Measurements from ENCODE around the gene CD81. TPM values are rescaled to one million over a fixed set of nuclear protein-coding genes. Genes with fewer than 3 reads are reported as not detected.

Gene CD81
- total and polyA plus RNA-seq, 2 experiments from 2014 or later: 88.6 to 290 TPM

DNA sequence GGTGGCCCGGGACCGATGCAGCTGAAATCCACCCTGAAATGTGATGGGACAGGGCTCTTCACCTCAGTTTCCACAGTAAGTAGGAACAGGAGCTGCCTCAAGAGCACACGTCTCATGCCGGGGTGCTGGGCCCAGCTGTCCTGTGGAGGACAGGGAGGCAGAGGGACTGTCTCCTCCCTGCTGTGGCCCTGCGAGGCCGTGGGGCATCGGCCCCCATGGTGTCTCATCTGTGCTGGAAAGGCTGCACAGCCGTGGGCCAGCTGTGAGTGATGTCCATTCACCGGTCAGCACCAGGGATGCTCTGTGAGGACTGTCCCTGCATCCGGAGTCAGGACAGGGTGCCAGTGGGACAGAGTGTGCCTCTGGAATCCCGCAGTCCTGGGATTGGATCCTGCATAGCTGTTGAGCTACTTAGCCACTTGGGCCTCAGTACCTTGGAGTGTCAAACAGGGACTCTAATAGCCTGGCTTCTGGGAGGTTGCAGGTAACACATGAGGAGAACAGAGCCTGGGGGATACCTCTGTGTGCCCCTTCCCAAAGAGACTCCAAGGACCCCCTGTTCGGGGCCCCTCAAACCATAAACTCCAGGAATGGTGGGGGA lies 50.7 kb downstream of the CD81 start:
- no peak overlapping the region for H2AFZ ChIP-seq

More for the DNA sequence above, 50.7 kb downstream of the CD81 start:
- Histone ChIP-seq H3K79me2 (replicated peaks; ENCODE audit: insufficient read depth) (no peaks in the 10 kb centered on the region), H3F3A (replicated peaks; ENCODE audit: low read depth) (no peaks in the 10 kb centered on the region), H3K27me3 (ENCODE audit: insufficient read depth) (no peaks in the 10 kb centered on the region), H3K9me2 (ENCODE audit: insufficient read depth) (0 out of 2 replicates have a peak, but pooled peaks cover 5% of the 10 kb centered on the region), H3K4me3 (no peak overlapping the region), H3K27ac (ENCODE audit: low read depth) (no peak overlapping the region), H3K4me1 (ENCODE audit: insufficient read depth) (no peaks in the 10 kb centered on the region), H4K20me1 (replicated peaks; ENCODE audit: insufficient read depth) (no peaks in the 10 kb centered on the region), H3K4me2 (no peak overlapping the region), H3K36me3 (ENCODE audit: insufficient read depth) (no peaks in the 10 kb centered on the region)
- ATAC-seq: peak; percentile 30; the same call in 2 of the 3 replicates
- H3K27ac Mint-ChIP-seq: no peak overlapping the region
- no peaks in the 10 kb centered on the region for H3K4me1 Mint-ChIP-seq
- no peak for DNase-seq (ENCODE audit: low spot score)
- H3K36me3 Mint-ChIP-seq (ENCODE audit: low read depth): no peaks in the 10 kb centered on the region
- no peak for TF ChIP-seq EZH2 (IDR thresholded peaks at IDR 0.05; ENCODE audit: low read depth, unreplicated experiment)
- TF ChIP-seq, protein P1, sequence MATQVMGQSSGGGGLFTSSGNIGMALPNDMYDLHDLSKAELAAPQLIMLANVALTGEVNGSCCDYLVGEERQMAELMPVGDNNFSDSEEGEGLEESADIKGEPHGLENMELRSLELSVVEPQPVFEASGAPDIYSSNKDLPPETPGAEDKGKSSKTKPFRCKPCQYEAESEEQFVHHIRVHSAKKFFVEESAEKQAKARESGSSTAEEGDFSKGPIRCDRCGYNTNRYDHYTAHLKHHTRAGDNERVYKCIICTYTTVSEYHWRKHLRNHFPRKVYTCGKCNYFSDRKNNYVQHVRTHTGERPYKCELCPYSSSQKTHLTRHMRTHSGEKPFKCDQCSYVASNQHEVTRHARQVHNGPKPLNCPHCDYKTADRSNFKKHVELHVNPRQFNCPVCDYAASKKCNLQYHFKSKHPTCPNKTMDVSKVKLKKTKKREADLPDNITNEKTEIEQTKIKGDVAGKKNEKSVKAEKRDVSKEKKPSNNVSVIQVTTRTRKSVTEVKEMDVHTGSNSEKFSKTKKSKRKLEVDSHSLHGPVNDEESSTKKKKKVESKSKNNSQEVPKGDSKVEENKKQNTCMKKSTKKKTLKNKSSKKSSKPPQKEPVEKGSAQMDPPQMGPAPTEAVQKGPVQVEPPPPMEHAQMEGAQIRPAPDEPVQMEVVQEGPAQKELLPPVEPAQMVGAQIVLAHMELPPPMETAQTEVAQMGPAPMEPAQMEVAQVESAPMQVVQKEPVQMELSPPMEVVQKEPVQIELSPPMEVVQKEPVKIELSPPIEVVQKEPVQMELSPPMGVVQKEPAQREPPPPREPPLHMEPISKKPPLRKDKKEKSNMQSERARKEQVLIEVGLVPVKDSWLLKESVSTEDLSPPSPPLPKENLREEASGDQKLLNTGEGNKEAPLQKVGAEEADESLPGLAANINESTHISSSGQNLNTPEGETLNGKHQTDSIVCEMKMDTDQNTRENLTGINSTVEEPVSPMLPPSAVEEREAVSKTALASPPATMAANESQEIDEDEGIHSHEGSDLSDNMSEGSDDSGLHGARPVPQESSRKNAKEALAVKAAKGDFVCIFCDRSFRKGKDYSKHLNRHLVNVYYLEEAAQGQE (IDR thresholded peaks at IDR 0.05; ENCODE audit: unreplicated experiment): no peak
- TF ChIP-seq STAT1 (IDR thresholded peaks at IDR 0.05; ENCODE audit: unreplicated experiment): no peak
- TF ChIP-seq, protein P2, sequence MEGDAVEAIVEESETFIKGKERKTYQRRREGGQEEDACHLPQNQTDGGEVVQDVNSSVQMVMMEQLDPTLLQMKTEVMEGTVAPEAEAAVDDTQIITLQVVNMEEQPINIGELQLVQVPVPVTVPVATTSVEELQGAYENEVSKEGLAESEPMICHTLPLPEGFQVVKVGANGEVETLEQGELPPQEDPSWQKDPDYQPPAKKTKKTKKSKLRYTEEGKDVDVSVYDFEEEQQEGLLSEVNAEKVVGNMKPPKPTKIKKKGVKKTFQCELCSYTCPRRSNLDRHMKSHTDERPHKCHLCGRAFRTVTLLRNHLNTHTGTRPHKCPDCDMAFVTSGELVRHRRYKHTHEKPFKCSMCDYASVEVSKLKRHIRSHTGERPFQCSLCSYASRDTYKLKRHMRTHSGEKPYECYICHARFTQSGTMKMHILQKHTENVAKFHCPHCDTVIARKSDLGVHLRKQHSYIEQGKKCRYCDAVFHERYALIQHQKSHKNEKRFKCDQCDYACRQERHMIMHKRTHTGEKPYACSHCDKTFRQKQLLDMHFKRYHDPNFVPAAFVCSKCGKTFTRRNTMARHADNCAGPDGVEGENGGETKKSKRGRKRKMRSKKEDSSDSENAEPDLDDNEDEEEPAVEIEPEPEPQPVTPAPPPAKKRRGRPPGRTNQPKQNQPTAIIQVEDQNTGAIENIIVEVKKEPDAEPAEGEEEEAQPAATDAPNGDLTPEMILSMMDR (conservative IDR thresholded peaks at IDR 0.05; ENCODE audit: low read depth in 2 of 2): no peak
- no peak for TF ChIP-seq CREB1 (CRISPR knock-in tag; IDR thresholded peaks at IDR 0.05; ENCODE audit: low read depth)
- TF ChIP-seq, protein P3, sequence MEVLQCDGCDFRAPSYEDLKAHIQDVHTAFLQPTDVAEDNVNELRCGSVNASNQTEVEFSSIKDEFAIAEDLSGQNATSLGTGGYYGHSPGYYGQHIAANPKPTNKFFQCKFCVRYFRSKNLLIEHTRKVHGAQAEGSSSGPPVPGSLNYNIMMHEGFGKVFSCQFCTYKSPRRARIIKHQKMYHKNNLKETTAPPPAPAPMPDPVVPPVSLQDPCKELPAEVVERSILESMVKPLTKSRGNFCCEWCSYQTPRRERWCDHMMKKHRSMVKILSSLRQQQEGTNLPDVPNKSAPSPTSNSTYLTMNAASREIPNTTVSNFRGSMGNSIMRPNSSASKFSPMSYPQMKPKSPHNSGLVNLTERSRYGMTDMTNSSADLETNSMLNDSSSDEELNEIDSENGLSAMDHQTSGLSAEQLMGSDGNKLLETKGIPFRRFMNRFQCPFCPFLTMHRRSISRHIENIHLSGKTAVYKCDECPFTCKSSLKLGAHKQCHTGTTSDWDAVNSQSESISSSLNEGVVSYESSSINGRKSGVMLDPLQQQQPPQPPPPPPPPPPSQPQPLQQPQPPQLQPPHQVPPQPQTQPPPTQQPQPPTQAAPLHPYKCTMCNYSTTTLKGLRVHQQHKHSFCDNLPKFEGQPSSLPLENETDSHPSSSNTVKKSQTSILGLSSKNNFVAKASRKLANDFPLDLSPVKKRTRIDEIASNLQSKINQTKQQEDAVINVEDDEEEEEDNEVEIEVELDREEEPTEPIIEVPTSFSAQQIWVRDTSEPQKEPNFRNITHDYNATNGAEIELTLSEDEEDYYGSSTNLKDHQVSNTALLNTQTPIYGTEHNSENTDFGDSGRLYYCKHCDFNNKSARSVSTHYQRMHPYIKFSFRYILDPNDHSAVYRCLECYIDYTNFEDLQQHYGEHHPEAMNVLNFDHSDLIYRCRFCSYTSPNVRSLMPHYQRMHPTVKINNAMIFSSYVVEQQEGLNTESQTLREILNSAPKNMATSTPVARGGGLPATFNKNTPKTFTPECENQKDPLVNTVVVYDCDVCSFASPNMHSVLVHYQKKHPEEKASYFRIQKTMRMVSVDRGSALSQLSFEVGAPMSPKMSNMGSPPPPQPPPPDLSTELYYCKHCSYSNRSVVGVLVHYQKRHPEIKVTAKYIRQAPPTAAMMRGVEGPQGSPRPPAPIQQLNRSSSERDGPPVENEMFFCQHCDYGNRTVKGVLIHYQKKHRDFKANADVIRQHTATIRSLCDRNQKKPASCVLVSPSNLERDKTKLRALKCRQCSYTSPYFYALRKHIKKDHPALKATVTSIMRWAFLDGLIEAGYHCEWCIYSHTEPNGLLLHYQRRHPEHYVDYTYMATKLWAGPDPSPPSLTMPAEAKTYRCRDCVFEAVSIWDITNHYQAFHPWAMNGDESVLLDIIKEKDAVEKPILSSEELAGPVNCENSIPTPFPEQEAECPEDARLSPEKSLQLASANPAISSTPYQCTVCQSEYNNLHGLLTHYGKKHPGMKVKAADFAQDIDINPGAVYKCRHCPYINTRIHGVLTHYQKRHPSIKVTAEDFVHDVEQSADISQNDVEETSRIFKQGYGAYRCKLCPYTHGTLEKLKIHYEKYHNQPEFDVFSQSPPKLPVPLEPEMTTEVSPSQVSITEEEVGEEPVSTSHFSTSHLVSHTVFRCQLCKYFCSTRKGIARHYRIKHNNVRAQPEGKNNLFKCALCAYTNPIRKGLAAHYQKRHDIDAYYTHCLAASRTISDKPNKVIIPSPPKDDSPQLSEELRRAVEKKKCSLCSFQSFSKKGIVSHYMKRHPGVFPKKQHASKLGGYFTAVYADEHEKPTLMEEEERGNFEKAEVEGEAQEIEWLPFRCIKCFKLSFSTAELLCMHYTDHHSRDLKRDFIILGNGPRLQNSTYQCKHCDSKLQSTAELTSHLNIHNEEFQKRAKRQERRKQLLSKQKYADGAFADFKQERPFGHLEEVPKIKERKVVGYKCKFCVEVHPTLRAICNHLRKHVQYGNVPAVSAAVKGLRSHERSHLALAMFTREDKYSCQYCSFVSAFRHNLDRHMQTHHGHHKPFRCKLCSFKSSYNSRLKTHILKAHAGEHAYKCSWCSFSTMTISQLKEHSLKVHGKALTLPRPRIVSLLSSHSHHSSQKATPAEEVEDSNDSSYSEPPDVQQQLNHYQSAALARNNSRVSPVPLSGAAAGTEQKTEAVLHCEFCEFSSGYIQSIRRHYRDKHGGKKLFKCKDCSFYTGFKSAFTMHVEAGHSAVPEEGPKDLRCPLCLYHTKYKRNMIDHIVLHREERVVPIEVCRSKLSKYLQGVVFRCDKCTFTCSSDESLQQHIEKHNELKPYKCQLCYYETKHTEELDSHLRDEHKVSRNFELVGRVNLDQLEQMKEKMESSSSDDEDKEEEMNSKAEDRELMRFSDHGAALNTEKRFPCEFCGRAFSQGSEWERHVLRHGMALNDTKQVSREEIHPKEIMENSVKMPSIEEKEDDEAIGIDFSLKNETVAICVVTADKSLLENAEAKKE (CRISPR knock-in tag; IDR thresholded peaks at IDR 0.05): no peak
- TF ChIP-seq ZNF331 (CRISPR knock-in tag; IDR thresholded peaks at IDR 0.05; ENCODE audit: low read depth): no peak
- TF ChIP-seq JUNB (IDR thresholded peaks at IDR 0.05; ENCODE audit: unreplicated experiment): no peak
- no peak for TF ChIP-seq EZH2phosphoT487 (IDR thresholded peaks at IDR 0.05; ENCODE audit: unreplicated experiment)
- no peak for TF ChIP-seq POLR2AphosphoS5 (IDR thresholded peaks at IDR 0.05; ENCODE audit: low read depth)
- TF ChIP-seq, protein P4, sequence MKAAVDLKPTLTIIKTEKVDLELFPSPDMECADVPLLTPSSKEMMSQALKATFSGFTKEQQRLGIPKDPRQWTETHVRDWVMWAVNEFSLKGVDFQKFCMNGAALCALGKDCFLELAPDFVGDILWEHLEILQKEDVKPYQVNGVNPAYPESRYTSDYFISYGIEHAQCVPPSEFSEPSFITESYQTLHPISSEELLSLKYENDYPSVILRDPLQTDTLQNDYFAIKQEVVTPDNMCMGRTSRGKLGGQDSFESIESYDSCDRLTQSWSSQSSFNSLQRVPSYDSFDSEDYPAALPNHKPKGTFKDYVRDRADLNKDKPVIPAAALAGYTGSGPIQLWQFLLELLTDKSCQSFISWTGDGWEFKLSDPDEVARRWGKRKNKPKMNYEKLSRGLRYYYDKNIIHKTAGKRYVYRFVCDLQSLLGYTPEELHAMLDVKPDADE (IDR thresholded peaks at IDR 0.05): no peak
- no peak for TF ChIP-seq ZNF114 (CRISPR knock-in tag; IDR thresholded peaks at IDR 0.05)
- no peak for TF ChIP-seq NANOG (IDR thresholded peaks at IDR 0.05; ENCODE audit: borderline replicate concordance)
- H3K4me3 Mint-ChIP-seq: no peak overlapping the region
- peaks cover 3% of the 10 kb centered on the region; the same call in 1 of the 3 replicates for H3K9me3 Mint-ChIP-seq
- peaks cover 5% of the 10 kb centered on the region for H3K27me3 Mint-ChIP-seq (ENCODE audit: insufficient read depth, low read depth, poor library complexity)
